Uterus (tissue), 2 donors: ENCODE results near the gene UBE3A.

Experiments
- POLR2A ChIP-seq, 2 donors: fragments of 450-650 bp; IDR thresholded peaks; one replicate each; pipeline ENCODE4 v1.6.1; 2016; ENCODE audit warnings: antibody characterized with exemption in 2 of 2, mild to moderate bottlenecking in 1 of 2, moderate library complexity in 1 of 2
- TF ChIP-seq, protein P1 (sequence below), 4 experiments: fragments of 200-600 bp in 2 of 4; fragments of 450-650 bp in 2 of 4; sonication (generic) in 2 of 4; IDR thresholded peaks; one replicate each; pipeline ENCODE4 v1.5.1; 2016 to 2019; ENCODE audit warnings: antibody characterized with exemption in 4 of 4, mild to moderate bottlenecking in 2 of 4, moderate library complexity in 1 of 4

GRCh38 chr15:25392806-25393205 lies 46.0 kb downstream of the UBE3A start:
- TF ChIP-seq, protein P1, sequence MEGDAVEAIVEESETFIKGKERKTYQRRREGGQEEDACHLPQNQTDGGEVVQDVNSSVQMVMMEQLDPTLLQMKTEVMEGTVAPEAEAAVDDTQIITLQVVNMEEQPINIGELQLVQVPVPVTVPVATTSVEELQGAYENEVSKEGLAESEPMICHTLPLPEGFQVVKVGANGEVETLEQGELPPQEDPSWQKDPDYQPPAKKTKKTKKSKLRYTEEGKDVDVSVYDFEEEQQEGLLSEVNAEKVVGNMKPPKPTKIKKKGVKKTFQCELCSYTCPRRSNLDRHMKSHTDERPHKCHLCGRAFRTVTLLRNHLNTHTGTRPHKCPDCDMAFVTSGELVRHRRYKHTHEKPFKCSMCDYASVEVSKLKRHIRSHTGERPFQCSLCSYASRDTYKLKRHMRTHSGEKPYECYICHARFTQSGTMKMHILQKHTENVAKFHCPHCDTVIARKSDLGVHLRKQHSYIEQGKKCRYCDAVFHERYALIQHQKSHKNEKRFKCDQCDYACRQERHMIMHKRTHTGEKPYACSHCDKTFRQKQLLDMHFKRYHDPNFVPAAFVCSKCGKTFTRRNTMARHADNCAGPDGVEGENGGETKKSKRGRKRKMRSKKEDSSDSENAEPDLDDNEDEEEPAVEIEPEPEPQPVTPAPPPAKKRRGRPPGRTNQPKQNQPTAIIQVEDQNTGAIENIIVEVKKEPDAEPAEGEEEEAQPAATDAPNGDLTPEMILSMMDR (IDR thresholded peaks at IDR 0.05) = no peak
- TF ChIP-seq POLR2A (IDR thresholded peaks at IDR 0.05) = no peak
